ENCODE data around the gene TRIM72.
"Not testable (repeated sequence)": the region's sequence is repeated elsewhere in the genome, so short reads cannot be mapped to it uniquely, and the experiment has no call there.

The TRIM72 gene

DNA sequence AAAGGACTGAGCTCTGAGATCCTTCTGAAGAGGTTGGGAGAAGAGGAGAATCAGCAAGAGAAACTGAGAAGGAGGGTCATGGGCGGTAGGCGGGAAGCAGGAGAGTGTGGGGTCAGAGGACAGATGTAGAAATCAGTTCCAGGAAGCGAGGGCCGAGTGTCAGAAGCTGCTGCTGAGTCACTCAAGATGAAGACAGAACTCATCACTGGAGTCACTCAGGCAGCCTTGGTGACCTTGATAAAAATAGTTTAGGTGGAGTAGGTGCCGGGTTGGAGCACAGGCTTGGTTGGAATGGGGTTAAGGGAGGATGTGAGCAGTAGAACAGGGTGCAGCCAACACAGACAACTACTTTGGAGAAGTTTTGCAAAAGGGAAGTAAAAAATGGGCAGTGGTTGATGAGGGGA lies 39.7 kb downstream of the TRIM72 start:
- DNase-seq: peak in 6 of 51 donors; percentile 1 to 29 (median 3)

DNA sequence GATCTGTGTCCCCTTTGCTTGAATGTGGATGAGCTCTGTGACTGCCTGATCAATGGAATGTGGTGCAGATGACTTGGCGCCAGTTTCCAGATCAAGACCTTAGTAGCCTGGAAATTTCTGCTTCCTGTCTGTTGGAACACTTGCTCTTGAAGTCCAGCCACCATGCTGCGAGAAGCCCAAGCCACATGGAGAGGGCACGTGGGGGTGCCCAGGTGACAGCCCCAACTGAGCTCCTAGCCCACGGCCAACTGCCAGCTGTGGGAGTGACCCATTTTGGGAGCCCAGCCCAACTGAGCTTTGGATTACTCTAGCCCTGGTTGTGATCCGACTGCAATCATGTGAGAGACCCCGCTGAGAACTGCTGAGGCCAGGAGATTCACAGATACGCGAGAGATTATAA lies 42.5 kb downstream of the TRIM72 start:
- DNase-seq: no peak

DNA sequence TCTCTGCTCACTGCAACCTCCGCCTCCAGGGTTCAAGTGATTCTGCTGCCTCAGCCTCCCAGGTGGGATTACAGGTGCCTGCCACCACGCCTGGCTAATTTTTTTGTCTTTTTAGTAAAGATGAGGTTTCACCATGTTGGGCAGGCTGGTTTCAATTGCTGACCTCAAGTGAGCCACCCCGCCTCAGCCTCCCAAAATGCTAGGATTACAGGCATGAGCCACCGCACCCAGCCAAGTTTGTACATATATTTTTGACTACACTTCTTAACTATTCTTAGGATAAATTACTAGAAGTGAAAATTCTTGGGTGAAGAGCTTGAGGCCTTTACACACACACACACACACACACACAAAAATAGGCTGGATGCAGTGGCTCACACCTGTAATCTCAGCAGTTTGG lies 44.4 kb downstream of the TRIM72 start:
- DNase-seq: no peak

DNA sequence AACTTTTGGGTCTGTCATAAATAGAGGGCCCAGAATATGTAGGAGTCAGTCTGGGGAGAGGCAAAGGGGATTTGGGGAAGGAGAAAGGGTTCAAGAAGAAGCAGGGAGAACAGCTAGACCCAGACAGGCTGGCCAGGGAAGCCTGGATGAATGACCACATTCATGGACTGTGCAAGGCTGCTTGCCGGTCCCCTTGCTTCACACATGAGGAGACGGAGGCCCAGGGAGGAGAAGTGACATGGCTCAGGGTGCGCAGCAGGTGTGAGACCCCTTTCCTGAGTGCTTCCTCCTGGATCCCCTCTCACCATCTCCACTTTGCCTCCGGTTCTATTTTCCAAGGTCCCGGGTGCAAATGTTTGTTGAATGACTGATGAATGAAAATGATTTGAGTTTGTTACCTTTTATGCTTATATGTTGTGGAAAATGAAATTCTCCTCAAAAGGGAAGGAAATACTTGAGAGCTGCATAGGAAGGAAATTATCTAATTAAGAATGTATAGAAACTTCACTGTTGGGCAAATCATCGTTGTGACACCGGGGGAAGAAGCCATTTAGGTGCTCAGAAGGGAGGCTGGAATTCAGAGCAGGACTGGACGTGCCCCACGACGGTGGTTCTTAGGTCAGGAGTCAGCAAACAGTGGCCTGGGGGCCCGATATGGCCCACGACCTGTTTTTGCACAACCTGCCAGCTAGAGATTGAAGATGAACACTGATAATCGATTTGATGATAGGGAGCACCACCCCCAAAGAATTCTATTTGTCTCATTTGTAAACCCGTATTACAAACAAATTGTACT lies 46.4 kb downstream of the TRIM72 start:
- no peak for DNase-seq

DNA sequence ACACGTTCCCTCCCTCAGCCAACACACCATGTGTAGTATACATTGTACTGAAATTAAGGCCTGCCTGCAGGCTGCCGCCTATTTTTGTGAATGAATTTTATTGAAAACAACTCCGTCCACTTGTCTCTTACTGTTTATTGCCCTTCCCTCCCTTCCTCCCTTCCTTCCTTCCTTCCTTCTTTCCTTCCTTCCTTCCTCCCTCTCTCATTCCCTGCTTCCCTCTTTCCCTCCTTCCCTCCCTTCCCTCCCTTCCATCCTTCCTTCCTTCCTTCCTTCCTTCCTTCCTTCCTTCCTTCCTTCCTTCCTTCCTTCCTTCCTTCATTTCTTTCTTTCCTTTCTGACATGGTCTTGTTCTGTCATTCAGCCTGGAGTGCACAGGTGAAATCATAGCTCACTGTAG lies 48.2 kb downstream of the TRIM72 start:
- no peak for DNase-seq

DNA sequence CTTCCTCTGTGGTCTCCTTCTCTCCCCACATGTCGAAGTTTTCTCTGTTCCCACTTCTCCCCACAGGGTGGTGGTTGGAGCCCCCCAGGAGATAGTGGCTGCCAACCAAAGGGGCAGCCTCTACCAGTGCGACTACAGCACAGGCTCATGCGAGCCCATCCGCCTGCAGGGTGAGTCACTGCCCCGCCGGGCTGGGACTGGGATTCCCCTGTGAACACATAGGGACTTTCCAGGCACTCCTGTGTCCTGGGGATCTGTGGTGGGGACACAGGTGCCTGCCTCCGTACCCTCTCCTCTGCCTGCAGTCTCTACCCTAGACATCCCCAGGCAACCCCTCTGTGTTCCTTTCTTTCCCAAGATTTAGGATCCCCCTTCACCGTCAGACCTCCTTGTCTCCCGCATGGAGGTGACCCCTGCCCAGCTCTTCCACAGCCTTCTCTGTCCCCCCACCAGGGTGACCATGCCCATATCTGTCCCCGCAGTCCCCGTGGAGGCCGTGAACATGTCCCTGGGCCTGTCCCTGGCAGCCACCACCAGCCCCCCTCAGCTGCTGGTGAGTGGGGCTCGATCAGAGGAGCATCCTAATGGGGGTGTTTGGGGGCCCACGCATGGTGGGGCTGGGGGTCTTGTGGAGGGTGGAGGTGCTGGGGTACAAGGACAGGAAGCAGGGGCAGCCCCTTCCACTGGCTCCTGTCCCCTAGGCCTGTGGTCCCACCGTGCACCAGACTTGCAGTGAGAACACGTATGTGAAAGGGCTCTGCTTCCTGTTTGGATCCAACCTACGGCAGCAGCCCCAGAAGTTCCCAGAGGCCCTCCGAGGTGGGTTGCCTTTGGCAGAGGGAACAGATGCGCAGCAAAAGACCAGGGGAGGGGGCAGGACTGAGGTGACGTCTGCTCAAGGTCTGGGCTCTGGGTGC lies 51.7 kb downstream of the TRIM72 start:
- peak in 1 of 51 donors; percentile 10 for DNase-seq

DNA sequence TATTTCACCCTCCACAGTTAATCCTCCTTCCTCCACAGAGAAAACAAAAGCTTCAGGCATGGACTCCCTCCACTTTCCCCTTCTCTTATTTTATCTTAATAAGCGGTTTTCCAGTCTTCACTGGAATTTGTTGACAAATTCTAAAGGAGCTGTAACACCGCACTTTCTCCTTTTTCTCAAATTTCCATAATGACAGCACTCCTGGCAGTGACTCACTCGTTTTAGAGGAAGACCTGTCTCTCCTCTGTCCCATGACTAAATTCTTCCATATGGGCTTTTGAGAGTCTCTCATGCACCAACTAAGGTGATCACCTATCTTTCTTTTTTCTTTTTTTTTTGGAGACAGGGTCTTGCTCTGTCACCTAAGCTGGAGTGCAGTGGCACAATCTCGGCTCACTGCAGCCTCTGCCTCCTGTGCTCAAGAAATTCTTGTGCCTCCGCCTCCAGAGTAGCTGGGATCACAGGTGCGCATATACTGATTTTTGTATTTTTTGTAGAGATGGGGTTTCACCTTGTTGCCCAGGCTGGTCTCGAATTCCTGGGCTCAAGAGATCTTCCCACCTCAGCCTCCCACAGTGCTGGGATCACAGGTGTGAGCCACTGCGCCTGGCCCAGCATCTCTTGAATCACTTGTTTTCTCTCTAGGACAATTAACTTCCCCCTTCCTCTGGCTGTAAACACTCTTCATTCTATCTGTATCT lies 53.6 kb downstream of the TRIM72 start:
- no peak for DNase-seq

DNA sequence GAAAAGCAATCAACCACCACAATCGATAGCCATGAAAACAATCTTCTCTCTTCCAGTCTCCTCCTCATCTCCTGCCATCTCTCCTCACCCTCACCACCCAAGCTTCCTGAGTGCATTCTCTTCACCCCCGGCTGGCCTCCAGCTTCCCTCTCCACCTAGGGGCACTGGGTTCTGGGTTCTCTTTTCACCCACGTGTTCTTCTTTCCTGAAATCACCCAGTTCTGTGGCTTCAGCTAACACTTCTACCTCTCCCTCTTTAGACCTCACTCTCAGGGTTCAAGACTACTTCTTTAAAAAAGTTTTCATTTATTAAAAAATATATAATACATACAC lies 54.1 kb downstream of the TRIM72 start:
- no peak for DNase-seq

DNA sequence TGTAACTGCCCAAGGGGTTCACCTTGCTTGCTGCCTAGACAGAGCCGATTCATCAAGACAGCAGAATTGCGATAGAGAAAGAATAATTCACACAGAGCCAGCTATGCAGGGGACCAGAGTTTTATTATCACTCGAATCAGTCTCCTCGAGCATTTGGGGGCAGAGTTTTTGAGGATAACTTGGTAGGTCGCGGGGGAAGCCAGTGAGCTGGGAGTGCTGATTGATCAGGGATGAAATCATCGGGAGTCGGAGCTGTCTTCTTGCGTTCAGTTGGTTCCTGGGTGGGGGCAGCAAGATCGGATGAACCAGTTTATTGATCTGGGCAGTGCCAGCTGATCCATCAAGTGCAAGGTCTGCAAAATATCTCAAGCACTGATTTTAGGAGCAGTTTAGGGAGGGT lies 55.0 kb downstream of the TRIM72 start:
- no peak for DNase-seq

DNA sequence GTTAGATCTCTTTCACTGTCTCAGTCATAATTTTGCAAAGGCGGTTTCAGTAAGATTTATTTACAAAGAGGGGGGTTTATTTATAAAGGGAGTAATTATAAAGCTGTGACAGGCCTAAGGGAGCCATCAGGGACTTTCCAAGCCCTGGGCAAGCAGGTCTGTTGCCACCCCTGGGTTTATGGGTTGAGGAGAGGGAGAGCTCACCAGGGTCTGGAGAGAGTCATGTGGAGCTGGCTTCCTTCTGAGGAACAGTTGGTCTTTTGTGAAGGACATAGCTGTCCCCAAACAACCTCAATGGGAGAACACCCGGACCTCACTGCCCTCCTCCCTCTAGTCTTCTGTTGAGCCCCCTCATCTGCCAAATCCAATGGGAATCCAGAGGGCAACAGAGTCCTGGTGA lies 55.6 kb downstream of the TRIM72 start:
- no peak for DNase-seq

DNA sequence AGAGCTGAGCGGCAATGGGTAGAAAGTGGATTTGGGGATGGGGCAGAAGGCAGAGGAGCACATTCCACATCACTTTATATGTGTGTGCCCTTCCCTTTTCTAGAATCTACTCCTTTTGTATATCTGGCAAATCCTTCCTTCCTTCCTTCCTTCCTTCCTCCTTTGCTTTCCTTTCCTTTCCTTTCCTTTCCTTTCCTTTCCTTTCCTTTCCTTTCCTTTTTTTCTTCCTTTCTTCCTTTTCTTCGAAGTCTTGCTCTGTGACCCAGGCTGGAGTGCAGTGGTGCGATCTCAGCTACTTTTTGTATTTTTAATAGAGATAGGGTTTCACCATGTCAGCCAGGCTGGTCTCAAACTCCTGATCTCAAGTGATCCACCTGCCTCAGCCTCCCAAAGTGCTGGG lies 56.1 kb downstream of the TRIM72 start:
- not testable (repeated sequence) for DNase-seq

DNA sequence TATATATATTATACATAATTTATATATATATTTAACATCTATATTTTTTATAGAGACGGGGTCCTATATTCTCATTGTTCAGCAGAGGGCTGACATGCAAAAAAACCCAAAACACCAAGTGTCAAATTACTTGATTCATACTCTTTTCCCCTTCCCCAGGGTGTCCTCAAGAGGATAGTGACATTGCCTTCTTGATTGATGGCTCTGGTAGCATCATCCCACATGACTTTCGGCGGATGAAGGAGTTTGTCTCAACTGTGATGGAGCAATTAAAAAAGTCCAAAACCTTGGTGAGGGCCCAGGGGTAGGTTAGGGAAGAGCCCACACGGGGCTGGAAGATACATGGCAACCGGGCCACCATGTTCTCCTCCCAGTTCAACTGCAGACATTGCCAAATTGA lies 56.9 kb downstream of the TRIM72 start:
- no peak for DNase-seq

DNA sequence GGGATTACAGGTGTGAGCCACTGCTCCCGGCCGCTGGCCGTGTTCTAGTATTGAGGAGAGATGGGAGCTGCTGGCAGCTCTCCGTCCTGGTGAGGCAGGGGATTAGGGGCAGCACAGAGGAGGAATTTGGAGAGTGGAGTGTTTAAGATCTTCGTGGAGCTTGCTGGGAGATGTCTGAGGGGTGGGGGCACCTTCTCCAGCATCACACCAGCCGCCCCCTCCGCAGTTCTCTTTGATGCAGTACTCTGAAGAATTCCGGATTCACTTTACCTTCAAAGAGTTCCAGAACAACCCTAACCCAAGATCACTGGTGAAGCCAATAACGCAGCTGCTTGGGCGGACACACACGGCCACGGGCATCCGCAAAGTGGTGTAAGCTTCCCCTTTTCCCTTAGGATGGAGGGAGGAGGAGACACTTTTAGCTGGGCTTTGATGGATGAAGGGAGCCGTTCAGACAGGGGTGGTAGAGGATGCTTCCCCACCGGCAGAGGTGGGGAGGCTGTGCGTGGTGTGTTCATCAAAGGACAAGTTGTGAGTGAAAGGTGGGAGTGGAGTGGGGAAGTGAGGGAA lies 57.8 kb downstream of the TRIM72 start:
- no peak for DNase-seq

DNA sequence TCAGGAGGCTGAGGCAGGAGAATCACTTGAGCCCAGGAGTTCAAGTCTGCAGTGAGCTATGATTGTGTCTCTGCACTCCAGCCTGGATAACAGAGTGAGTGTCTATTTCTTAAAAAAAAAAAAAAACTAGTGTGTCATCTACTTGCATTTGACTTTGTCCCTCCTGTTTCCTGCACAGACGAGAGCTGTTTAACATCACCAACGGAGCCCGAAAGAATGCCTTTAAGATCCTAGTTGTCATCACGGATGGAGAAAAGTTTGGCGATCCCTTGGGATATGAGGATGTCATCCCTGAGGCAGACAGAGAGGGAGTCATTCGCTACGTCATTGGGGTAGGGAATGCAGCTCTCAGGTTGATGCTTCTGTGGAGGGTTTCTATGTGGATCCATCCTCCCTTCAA lies 59.3 kb downstream of the TRIM72 start:
- DNase-seq: no peak

DNA sequence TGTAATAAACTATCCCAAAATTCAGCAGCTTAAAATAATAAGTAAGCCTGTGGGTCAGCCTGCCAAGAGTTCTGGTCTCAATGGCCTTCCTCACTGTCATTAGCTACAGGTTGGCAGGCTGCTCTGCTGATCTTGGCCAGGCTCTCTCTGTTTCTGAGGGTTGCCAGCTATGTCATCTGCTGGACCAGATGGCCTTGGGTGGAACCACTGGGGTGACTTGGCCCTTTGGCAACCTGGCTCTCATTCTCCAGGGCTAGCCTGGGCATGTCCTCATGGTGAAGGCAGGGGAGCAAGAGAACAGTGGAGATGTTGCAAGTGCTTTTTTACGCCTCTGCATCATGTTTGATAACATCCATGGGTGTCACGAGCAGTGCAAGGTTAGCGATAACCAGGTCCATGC lies 59.8 kb downstream of the TRIM72 start:
- DNase-seq: no peak

DNA sequence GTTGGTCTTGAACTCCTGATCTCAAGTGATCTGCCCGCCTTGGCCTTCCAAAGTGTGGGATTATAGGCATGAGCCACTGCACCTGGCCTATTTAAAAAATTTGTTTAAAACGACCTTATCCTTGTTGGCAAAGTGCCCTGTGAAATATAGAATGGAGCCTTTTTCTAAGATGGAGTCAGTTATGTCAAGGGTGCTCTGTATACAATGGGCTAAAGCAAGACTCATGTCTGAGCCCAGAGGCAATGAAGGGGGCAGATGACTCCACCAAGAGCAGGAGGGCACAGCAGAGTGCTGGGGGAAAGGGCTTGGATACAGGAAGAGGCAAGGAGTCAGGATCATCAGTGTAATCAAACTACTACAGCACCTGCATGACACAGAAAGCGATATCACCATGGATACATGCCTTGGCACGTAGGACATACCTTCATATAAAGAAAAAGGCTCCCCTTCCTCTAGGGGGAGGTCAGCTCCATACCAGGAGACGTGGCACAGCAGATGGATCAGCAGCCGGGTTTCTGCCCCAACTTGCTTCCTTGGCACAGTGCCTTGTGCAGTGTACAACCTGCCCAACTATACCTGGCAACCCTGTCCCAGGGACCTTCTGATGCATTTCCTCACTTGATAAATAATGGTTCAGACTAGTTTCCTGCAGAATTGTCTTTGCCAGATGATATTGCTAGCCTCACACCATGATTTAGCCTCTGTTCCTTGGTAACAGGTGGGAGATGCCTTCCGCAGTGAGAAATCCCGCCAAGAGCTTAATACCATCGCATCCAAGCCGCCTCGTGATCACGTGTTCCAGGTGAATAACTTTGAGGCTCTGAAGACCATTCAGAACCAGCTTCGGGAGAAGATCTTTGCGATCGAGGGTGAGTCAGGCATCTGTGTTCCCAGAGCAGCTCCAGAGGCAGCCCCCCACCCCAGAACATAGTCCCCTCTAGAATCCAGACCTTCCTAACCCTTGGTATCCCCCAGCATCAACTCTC lies 61.2 kb downstream of the TRIM72 start:
- no peak for DNase-seq

DNA sequence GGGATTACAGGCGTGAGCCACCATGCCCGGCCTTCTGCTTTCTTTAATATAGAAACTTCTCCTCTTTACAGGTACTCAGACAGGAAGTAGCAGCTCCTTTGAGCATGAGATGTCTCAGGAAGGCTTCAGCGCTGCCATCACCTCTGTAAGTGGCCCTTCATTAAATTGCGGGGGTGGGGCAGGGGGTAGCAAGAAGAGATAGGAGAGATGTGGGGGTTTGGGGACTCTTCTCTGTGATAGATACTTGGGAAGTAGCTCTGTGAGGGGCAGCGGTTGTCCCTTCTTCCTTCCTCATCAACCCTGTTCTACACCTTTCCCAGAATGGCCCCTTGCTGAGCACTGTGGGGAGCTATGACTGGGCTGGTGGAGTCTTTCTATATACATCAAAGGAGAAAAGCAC lies 62.7 kb downstream of the TRIM72 start:
- DNase-seq: no peak

DNA sequence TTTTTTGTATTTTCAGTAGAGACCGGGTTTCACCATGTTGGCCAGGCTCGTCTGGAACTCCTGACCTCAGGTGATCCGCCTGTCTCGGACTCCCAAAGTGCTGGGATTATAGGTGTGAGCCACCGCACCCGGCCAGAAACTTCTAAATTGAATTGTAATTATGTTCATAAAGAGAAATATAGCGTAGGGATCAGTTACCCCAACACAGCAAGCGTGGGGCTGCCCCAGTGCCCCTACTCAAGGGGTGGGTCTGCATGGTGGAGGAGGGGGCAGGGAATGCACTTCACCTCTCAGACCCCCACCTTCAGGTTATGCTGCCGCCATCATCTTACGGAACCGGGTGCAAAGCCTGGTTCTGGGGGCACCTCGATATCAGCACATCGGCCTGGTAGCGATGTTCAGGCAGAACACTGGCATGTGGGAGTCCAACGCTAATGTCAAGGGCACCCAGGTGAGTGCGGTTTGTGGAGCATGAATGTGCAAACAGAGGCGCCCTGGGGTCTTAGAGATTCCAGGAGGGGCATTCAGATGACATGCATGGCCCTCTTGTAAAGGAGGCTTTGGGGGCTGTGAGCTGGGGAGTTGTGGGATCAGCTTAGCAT lies 63.8 kb downstream of the TRIM72 start:
- DNase-seq: no peak

DNA sequence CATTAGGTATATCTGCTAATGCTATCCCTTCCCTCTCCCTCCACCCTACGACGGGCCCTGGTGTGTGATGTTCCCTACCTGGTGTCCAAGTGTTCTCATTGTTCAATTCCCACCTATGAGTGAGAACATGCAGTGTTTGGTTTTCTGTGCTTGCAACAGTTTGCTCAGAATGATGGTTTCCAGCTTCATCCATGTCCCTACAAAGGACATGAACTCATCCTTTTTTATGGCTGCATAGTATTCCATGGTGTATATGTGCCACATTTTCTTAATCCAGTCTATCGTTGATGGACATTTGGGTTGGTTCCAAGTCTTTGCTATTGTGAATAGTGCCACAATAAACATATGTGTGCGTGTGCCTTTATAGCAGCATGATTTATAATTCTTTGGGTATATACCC lies 64.9 kb downstream of the TRIM72 start:
- not testable (repeated sequence) for DNase-seq

All from hypothalamus (tissue), 51 donors.